Activated CD4-positive, CD25-positive, alpha-beta regulatory T cell treated with anti-CD3 and anti-CD28 coated beads, Interleukin-2, amount 50 U/mL, for 24 hours (primary cell): ENCODE data around the gene PYGL.
"Not testable (repeated sequence)": the region's sequence is repeated elsewhere in the genome, so short reads cannot be mapped to it uniquely, and the experiment has no call there.

Experiments used
- ATAC-seq, 2 donors: fragments of 150-1000 bp; cut with Tn5 transposase; one replicate each; pipeline ENCODE4 v1.10.0; 2021; ENCODE audit warnings: mild to moderate bottlenecking in 1 of 2, moderate library complexity in 1 of 2

PYGL gene

DNA sequence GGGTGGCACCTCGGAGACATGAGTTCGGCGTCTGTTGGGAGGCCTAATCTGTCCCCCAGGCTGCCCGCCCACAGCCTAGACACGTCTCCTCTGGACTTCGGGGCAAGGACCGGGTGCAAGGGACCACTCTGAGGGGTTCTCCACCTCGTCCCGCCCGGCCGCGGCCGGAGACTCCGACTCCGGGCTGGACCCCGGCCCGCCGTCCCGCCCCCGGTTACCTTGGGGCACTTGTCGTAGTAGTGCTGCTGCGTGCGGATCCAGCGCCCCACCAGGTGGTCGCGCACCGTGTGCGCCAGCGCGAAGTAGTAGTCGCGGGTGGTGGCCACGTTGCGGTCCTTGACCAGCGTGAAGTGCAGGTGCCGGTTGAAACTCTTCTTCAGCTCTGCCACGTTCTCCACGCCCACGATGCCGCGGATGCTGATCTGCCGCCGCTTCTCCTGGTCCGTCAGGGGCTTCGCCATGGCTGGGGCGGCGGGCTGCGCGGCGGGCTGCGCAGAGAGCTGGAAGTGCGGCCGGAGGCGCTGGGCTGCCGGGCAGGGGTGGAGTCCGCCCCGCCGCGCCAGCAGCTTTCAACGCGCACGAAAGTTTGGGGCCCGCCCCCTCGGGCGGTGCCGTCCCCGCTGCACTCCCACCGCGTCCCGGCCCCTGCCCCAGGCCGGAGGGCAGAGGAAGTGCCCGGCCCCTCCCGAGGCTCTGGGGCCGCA, at the start of gene PYGL:
TSS of gene PYGL (minus strand) at position 541 of the 704 bp plus-strand sequence. CDS start at position 461, 80 bp downstream.
- peak; percentile 52 to 62 for ATAC-seq

DNA sequence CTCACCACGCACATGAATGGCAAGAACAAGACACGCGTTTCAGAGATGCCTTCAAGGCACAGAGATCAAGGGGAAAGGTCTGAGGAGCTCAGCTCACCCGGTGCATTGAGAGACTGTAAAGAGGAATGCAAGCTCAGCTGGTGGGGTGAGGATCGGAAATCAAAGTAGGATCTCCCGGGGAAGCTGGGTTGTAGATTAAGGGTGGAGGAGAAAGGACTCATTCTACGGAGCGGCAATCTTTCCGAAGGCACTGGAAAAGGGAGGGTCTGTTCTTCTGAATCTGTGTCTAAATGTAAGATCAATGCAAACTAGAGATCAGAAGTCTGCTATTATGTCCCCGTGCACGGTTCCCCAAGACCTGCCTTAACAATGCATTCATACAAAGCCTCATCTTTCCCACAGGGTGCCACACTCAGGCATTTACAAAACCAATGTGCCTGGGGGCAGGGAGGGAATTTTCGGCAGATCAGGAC, 41.6 kb upstream of the PYGL start:
- ATAC-seq, result no peak

DNA sequence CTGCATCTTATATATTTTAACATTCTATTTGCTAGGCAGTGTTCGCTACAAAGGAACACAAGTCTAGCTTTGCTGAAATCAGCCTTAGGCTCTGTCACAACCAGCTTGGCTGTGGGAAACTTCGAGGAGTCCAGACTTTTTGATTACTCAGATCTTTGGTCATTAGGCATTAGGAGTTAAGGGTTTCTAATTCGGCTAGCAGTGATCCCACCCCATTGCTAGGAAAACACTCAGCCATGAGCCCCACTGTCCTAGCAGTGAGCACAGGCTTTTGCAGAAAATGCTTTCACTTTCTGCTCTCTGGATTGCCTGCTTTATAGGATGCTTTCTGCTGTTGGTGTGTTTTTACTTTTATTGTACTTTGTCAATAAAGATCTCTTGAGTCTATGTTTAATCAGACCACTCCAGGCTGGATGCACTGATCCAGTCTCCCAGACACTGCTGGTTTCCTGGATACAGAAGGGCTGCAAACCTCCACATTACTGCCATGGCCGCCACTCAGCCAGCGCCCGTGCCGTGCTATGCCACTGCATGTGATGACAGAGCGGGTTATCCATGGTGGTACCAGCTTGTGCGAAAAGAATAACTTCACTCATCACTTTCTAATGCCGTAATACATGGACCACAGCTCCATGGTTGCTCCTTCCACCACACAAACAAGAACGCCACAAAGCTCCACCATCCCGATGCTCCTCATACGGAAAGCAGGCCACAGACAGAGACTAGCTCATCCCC, 41.0 kb upstream of the PYGL start:
- ATAC-seq, result no peak

DNA sequence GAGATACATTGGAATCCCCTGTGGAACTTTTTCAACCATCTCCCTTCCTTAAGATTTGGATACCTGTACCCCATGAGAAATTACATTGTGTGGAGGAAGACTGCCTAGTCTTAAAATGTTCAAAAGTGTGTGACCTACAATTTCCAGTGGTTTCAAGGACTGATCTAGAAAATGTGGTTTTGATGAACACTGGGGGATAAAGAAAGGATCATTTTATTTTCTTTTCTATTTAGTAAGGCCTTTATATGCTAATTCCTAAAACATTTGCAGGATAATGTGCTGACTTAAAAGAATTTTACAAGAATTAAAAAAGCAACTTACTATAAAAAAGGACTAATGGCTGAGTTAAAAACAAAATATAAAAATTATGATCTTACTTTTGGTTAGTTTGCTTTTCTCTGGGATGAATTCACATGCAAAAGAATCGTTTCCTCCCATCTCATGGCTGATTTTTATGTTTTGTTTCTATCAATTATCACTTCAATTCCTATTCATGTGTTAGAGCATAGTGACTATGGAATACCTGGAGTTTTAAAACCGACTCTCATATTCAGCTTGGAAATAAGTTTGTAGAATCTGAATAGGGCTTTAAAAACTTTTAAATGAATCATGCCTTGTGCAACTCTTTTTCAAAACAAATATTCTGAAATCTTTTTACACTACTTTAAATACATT, 39.9 kb upstream of the PYGL start:
- no peak for ATAC-seq

- ATAC-seq, result no peak
Measured at GRCh38 chr14:50979941-50980850, 35.9 kb upstream of the PYGL start.

- ATAC-seq, result no peak
Measured at GRCh38 chr14:50978888-50979287, 34.6 kb upstream of the PYGL start.

DNA sequence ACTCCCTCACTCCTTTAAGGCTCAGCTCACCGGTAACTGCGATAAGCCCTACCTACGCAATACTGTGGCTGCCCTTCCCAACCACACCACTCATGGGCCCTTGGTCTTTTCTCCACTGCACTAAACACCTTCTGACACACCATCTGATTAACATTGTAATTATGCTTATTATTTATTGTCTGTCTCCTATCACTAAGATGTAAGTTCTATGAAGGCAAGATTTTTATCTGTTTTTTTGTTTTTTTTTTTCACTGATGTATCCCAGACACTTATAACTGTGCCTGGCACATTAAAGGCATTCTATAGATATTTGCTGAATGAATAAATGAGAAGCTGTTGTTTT, 34.2 kb upstream of the PYGL start:
- ATAC-seq, result no peak

- no peak for ATAC-seq
Measured at GRCh38 chr14:50977863-50978528, 33.7 kb upstream of the PYGL start.

DNA sequence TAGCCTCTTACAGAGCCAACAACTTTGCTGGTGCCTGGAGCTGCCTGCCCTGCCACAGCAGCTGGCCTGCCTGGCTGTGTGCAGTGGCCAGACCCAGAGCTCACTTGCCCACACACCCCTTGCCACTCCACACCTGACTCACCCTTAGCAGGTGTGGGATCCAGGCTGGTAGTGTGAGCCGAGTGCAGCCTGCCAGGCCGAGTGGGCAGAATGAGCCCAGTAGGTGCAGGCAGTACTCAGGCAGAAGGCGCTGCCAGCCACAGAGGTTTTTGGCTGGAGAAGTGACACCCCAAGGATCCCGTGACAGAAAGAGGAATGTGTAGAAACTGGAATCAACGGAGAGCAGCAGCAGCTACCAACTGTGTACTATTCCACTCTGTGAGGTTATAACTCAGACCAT, 29.8 kb upstream of the PYGL start:
- ATAC-seq, result no peak

- no peak for ATAC-seq
Measured at GRCh38 chr14:50972734-50973133, 28.5 kb upstream of the PYGL start.

DNA sequence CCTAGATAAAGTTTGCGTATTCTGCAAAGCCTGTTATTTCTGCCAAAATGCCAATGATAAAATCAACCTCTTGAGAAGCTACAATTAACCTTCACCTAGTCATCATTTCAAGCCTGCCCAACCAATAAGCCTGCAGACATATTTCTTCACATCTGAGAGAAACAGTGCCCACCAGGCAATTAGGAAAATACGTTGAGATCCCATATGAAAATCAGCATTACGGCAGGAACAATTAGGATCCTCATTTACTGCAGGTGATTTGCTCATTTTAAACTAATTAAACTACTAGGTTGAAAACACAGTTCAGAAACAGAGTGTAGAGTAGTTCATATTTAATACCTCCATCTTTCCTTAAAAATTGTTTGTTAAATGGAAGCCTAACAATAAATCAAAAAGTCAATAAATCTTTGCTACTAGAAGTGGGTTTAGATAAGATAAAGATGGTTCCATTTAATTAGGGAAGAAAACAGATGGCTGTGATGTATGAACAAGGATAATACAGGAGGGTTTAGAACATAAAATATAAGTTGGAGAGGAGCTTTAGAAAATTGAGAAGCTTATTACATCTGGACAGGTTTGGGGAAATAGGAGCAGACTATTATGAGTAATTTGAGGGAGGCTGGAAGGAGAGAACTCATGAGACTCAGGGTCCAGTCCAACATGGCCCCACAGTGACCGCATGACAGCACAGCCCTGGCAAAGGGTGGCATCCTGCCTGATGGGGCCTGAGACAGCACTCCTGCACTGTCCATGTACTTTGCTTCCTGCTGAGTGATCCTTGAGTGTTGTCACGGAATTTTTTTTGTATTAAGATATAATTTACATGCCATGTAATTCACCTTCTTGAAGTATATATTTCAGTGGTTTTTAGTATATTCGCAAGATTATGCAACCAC, 26.9 kb upstream of the PYGL start:
- no peak for ATAC-seq

DNA sequence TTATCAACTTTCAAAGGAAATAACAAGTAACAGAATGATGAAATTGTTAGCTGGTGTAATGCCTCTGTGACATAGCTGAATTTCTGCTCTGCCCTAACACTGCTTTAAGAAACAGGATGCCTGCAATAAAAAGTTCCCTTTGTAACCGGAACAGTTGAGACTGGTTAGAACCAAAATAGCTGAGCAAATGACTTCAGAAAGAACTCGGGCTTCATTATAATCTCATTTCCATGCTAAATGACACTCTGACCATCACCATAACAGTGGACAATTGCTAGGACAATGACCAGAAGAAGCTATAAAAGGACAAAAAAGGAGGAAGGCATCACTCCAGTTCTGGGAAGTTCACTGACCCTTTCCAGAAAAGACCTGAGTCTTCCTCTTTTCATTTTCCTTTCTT, 23.5 kb upstream of the PYGL start:
- ATAC-seq, result no peak

- no peak for ATAC-seq
Measured at GRCh38 chr14:50967103-50967502, 22.8 kb upstream of the PYGL start.

DNA sequence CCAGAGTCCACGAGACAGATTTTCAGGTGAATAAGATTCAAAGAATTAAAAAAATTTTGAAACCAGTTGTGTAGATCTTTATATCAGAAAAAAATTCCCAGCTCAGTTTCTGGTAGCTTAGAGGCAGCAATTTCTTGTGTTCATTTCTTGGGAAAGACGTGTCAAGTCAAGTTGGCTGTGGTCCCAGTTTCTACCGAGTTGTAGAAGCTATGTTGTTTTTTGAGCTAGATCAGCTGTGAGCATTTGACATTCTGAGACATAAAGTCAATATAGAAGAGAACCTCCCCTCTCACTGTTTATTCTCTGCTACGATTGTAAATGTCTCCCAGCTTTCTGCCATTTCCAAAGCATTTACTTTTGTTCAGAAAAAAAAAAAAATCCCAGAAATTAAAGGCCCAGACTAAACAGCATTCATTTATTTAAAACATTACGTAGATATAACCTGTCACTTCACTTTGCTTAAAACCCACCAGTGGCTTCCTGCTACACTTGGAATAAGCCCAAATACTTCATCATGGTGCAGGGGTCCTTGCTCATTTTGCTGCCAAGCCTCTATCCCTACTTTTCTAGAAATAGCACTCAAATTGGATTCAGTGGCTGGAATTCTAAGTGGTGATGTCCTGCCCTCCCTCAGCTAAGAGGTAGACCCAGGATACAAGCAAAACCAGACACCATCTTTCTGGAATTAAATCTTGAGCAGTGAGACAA, 20.6 kb upstream of the PYGL start:
- no peak for ATAC-seq

- ATAC-seq, result no peak
Measured at GRCh38 chr14:50963919-50964318, 19.6 kb upstream of the PYGL start.

DNA sequence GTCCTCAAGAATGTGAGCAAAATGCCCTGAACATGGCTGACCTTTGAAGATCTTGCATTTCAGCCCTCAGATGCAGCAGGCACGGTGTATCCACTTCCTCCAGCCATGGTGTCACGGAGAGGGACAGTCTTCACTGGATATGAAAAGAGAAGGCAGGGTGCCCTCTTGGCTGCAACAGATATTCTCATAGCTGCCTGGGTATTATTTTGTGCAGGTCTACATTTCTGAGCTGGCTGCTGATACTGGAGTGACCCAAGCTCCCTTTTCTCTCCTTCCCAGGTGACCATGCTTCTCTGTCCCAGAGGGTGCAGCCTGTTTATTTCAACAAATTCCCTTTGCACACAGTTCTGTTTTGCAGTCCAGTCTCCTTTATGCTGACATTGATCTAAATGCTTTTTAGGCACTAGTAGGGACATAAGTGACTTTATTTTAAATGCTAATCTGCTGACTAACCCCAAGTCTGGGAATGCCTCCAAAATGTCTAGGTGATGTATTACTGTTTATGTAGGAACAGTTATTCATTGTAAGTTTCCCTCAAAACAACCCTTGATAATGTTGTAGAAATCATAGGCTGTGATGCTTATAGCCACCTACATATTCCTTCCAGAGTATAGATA, 17.4 kb upstream of the PYGL start:
- ATAC-seq, result no peak

GRCh38 chr14:50957296-50957695, 13.0 kb upstream of the PYGL start:
- no peak for ATAC-seq

- not testable (repeated sequence) for ATAC-seq
Measured at GRCh38 chr14:50956421-50956820, 12.1 kb upstream of the PYGL start.

GRCh38 chr14:50955373-50956043, 11.2 kb upstream of the PYGL start:
- ATAC-seq, result peak; percentile 20 to 38
